Liver (tissue), 9 donors: ENCODE data around the gene LSM5. TPM values are rescaled to one million over a fixed set of nuclear protein-coding genes. Genes with fewer than 3 reads are reported as not detected.
A peak's percentile ranks its signal among the peaks of the same experiment; 100 is the strongest.

Experiments used
- DNase-seq: peaks from one replicate; pipeline ENCODE4 v3.0.0-alpha.2; 2017; ENCODE audit warnings: low spot score
- H3K27ac ChIP-seq, 2 donors: one replicate each; pipeline ENCODE4 v1.7.0; 2013; ENCODE audit warnings: inconsistent platforms in 2 of 2, low read length in 2 of 2, control low read depth in 1 of 2, low read depth in 1 of 2, mild to moderate bottlenecking in 1 of 2
- H3K27me3 ChIP-seq, 4 donors: one replicate each; pipeline versions ENCODE4 v1.6.1 to v1.7.0; 2013; ENCODE audit warnings: low read length in 3 of 4, inconsistent platforms in 1 of 4, mild to moderate bottlenecking in 1 of 4, moderate library complexity in 1 of 4; ENCODE audit not compliant: control insufficient read depth in 4 of 4, insufficient read depth in 4 of 4
- H3K36me3 ChIP-seq, 4 donors: one replicate each; pipeline versions ENCODE4 v1.6.1 to v1.7.0; 2013; ENCODE audit warnings: low read length in 3 of 4, mild to moderate bottlenecking in 3 of 4, low read depth in 1 of 4, moderate library complexity in 1 of 4; ENCODE audit not compliant: control insufficient read depth in 4 of 4, insufficient read depth in 3 of 4
- H3K4me1 ChIP-seq, 4 donors: one replicate each; pipeline versions ENCODE4 v1.6.1 to v1.7.0; 2013; ENCODE audit warnings: low read length in 3 of 4, mild to moderate bottlenecking in 3 of 4, moderate library complexity in 1 of 4; ENCODE audit not compliant: control insufficient read depth in 4 of 4, insufficient read depth in 4 of 4
- H3K4me3 ChIP-seq, 3 donors: one replicate each; pipeline versions ENCODE4 v1.6.1 to v1.7.0; 2013; ENCODE audit warnings: low read length in 3 of 3, control low read depth in 1 of 3, low read depth in 1 of 3, mild to moderate bottlenecking in 1 of 3
- H3K9ac ChIP-seq, 2 donors: one replicate each; pipeline ENCODE4 v1.7.0; 2013; ENCODE audit warnings: low read length in 2 of 2, mild to moderate bottlenecking in 2 of 2, moderate library complexity in 2 of 2, control low read depth in 1 of 2, low read depth in 1 of 2
- H3K9me3 ChIP-seq, 4 donors: one replicate each; pipeline versions ENCODE4 v1.6.1 to v1.7.0; 2013; ENCODE audit warnings: low read length in 3 of 4; ENCODE audit not compliant: control insufficient read depth in 4 of 4
- ATF3 ChIP-seq: IDR thresholded peaks from 2 replicates; pipeline ENCODE4 v1.6.1; 2016; ENCODE audit warnings: antibody characterized with exemption
- CTCF ChIP-seq: fragments of 150-350 bp; IDR thresholded peaks from 2 replicates; pipeline ENCODE4 v1.5.1; 2017; ENCODE audit warnings: improper control_type of control experiment, low read depth, low read length; ENCODE audit not compliant: missing input control
- EGR1 ChIP-seq, 2 donors: IDR thresholded peaks; 2 replicates each; pipeline ENCODE4 v1.6.1; 2016 to 2018; ENCODE audit warnings: antibody characterized with exemption in 2 of 2, low read depth in 2 of 2
- FOXA1 ChIP-seq: IDR thresholded peaks from 2 replicates; pipeline ENCODE4 v1.6.1; 2016; ENCODE audit warnings: antibody characterized with exemption
- FOXA2 ChIP-seq: IDR thresholded peaks from 2 replicates; pipeline ENCODE4 v1.6.1; 2016; ENCODE audit warnings: antibody characterized with exemption
- GABPA ChIP-seq, 2 donors: IDR thresholded peaks in 1 of 2; conservative IDR thresholded peaks in 1 of 2; 2 replicates each; pipeline ENCODE4 v1.6.1; 2016; ENCODE audit warnings: antibody characterized with exemption in 2 of 2, mild to moderate bottlenecking in 1 of 2, moderate library complexity in 1 of 2
- HNF4A ChIP-seq, 2 donors: conservative IDR thresholded peaks; 2 replicates each; pipeline ENCODE4 v1.6.1; 2016; ENCODE audit warnings: antibody characterized with exemption in 2 of 2, mild to moderate bottlenecking in 2 of 2
- HNF4G ChIP-seq: IDR thresholded peaks from 2 replicates; pipeline ENCODE4 v1.6.1; 2016; ENCODE audit warnings: antibody characterized with exemption
- JUND ChIP-seq, 2 donors: IDR thresholded peaks; 2 replicates each; pipeline ENCODE4 v1.6.1; 2016; ENCODE audit warnings: antibody characterized with exemption in 2 of 2
- MAX ChIP-seq: IDR thresholded peaks from 2 replicates; pipeline ENCODE4 v1.6.1; 2016; ENCODE audit warnings: antibody characterized with exemption
- NR2F2 ChIP-seq: IDR thresholded peaks from 2 replicates; pipeline ENCODE4 v1.6.1; 2016; ENCODE audit warnings: antibody characterized with exemption
- RAD21 ChIP-seq, 2 donors: IDR thresholded peaks; 2 replicates each; pipeline ENCODE4 v1.6.1; 2016; ENCODE audit warnings: antibody characterized with exemption in 2 of 2, mild to moderate bottlenecking in 2 of 2
- REST ChIP-seq: IDR thresholded peaks from 2 replicates; pipeline ENCODE4 v1.6.1; 2016; ENCODE audit warnings: antibody characterized with exemption, mild to moderate bottlenecking
- SP1 ChIP-seq: IDR thresholded peaks from 2 replicates; pipeline ENCODE4 v1.6.1; 2018; ENCODE audit warnings: antibody characterized with exemption, mild to moderate bottlenecking
- TAF1 ChIP-seq: conservative IDR thresholded peaks from 2 replicates; pipeline ENCODE4 v1.6.1; 2016; ENCODE audit warnings: antibody characterized with exemption, mild to moderate bottlenecking
- ZBTB33 ChIP-seq: IDR thresholded peaks from 2 replicates; pipeline ENCODE4 v1.6.1; 2016; ENCODE audit warnings: antibody characterized with exemption
- WGBS: extraction: QIAGEN DNeasy Blood & Tissue Kit; methylation state at CpG from one replicate; pipeline ENCODE4 v1.1.7; 2013; 5-methylcytosine and 5-hydroxymethylcytosine counted together
- polyA plus RNA-seq, 2 donors: library from polyadenylated mRNA; stranded (reverse) in 1 of 2; unstranded in 1 of 2; fragments of 200-250 nt in 1 of 2; fragments of >200 nt in 1 of 2; fragmentation: Nextera tagmentation in 1 of 2; extraction: Ambion mirVana in 1 of 2; gene quantifications; one replicate each; pipeline versions ENCODE4 v1.2.1 to v1.2.3, GENCODE V29; 2013 to 2015
- total RNA-seq, 2 donors: library from RNA; depleted of rRNA; stranded (reverse); fragments of >200 nt; gene quantifications; one replicate each; pipeline ENCODE4 v1.2.3, GENCODE V29; 2014
- donor health status: healthy.
- donor health status: healthy.
- donor health status: healthy.
- donor health status: healthy.
- donor health status: healthy.

Gene LSM5
- total and polyA plus RNA-seq, 4 donors, result 6.0 to 74.1 (median 25.8) TPM

- TF ChIP-seq ZBTB33, result no peak
Observed at GRCh38 chr7:32481176-32481575, 9.0 kb downstream of the LSM5 start (continued).

GRCh38 chr7:32479574-32480200, 10.5 kb downstream of the LSM5 start:
- Histone ChIP-seq H3K27me3 (no peaks in the 10 kb centered on the region), H3K27ac (no peak overlapping the region), H3K9me3 (no peaks in the 10 kb centered on the region), H3K4me1 (no peaks in the 10 kb centered on the region), H3K9ac (no peak overlapping the region), H3K36me3 (no peaks in the 10 kb centered on the region), H3K4me3 (no peak overlapping the region)
- 82% methylated on average over 2 of the region's 2 CpGs for WGBS
- TF ChIP-seq GABPA (IDR thresholded peaks at IDR 0.05 in 1 of 2, conservative IDR thresholded peaks at IDR 0.05 in 1 of 2) (no peak), FOXA2 (no peak), TAF1 (no peak), JUND (IDR thresholded peaks at IDR 0.05) (no peak), RAD21 (IDR thresholded peaks at IDR 0.05) (peak; percentile 85), CTCF (peak; percentile 73), ATF3 (no peak)
- DNase-seq, result no peak

GRCh38 chr7:32477649-32477980, 12.6 kb downstream of the LSM5 start:
- no peak for DNase-seq
- Histone ChIP-seq H3K4me3 (no peak overlapping the region), H3K4me1 (no peaks in the 10 kb centered on the region), H3K36me3 (no peaks in the 10 kb centered on the region), H3K27ac (no peak overlapping the region), H3K27me3 (no peaks in the 10 kb centered on the region), H3K9ac (no peak overlapping the region), H3K9me3 (no peaks in the 10 kb centered on the region)
- no peak for TF ChIP-seq FOXA1
- TF ChIP-seq HNF4G, result no peak
- no peak for TF ChIP-seq GABPA (IDR thresholded peaks at IDR 0.05 in 1 of 2, conservative IDR thresholded peaks at IDR 0.05 in 1 of 2)
- TF ChIP-seq ZBTB33, result no peak
- TF ChIP-seq SP1, result no peak
- TF ChIP-seq EGR1 (IDR thresholded peaks at IDR 0.05; ENCODE audit: low read depth in 2 of 2), result no peak
- TF ChIP-seq MAX, result no peak
- no peak for TF ChIP-seq REST
- TF ChIP-seq FOXA2, result no peak
- no peak for TF ChIP-seq JUND (IDR thresholded peaks at IDR 0.05)
- no peak for TF ChIP-seq HNF4A (conservative IDR thresholded peaks at IDR 0.05)
- TF ChIP-seq NR2F2, result no peak
- TF ChIP-seq CTCF, result no peak
- no peak for TF ChIP-seq TAF1
- TF ChIP-seq ATF3, result no peak
- 97% methylated on average over 1 of the region's 1 CpG for WGBS
